SIG-M5 treated with dmso at 0.1 percent for 504 hours (cell line): ENCODE data around the gene CHRNB2.

ENCODE experiments used
- DNase-seq: peaks from one replicate; lab custom pipeline; 2025; ENCODE audit not compliant: unreplicated experiment; lab: John Stamatoyannopoulos, UW

Gene CHRNB2

GRCh38 chr1:154552036-154552435, 15.5 kb upstream of the CHRNB2 start:
- DNase-seq: no peak

DNA sequence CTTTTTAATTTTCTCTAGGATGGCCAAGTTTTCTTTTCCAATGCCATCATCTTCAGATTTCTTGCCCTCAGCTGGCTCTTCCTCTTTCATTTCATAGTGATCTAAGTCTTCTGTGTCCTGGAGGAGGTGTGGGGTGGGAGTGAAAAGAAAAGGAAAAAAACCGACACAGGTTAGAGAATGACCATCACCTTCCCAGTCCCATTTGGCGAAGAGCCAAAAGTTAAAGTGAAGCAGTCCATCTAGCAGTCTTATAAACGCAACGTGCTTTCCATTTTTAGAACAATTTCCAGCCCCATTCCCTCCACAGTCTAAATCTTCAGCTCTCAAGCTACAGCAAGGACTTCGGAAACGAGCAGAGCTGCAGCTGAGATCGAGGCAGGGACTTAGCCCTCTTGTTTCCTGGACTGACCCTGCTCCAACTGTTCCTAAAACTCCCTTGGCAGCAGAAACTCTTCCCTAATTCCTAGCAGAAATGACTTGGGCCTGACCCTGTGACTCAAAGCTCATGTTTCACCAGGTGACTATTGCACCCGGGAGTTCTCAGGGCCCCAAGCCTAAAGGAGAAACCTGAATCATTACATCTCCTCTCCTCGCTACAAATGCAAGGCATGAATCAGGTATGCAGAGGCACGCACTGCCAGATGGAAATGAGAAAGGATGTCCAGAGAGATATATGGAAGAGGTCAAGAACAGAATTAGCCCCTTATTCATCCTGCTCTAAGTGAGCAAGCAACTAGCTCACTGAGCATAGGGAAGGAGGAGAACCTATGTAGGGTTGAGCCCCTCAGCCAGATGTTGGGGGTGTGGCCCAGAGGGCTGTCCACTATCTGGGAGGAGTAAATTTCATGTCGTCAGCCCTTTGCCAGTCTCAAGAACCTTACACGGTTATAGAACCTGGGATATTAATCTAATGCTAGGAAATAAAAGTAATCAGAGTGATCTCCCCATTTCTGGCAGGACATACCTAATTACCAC, 14.2 kb upstream of the CHRNB2 start:
- no peak for DNase-seq

DNA sequence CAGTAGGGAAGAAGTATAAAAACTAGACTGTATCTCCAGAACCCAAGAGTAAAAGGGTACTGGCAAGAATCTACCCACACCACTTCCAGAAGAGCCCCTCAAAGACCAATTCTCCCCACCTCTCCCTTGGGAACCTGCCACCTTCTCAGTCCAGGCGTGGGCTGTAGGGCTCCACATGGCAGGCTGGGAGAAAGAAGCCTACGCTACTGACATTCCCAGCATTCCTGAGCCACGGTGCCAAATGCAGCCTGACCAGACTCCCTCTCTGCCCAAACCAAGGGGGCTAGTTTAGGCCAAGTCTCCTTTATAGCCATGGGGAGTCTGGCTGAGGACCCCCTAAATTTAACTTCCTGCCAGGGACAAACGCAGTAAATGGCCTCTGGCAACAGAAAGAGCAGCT, 11.2 kb upstream of the CHRNB2 start:
- no peak for DNase-seq

- DNase-seq: no peak
Measured at GRCh38 chr1:154557248-154557938, 10.2 kb upstream of the CHRNB2 start.

GRCh38 chr1:154557939-154558719, 9.4 kb upstream of the CHRNB2 start, which contains the start of gene UBE2Q1:
Gene UBE2Q1 (minus strand): TSS chr1:154558662. CDS start chr1:154558553, 109 bp downstream.
- no peak for DNase-seq

- peak; percentile 100 for DNase-seq
Measured at GRCh38 chr1:154558720-154559465, 8.7 kb upstream of the CHRNB2 start.

- DNase-seq: peak; percentile 95
Measured at GRCh38 chr1:154559466-154560044, 8.0 kb upstream of the CHRNB2 start.

- no peak for DNase-seq
Measured at GRCh38 chr1:154565876-154566275, 1.7 kb upstream of the CHRNB2 start.

DNA sequence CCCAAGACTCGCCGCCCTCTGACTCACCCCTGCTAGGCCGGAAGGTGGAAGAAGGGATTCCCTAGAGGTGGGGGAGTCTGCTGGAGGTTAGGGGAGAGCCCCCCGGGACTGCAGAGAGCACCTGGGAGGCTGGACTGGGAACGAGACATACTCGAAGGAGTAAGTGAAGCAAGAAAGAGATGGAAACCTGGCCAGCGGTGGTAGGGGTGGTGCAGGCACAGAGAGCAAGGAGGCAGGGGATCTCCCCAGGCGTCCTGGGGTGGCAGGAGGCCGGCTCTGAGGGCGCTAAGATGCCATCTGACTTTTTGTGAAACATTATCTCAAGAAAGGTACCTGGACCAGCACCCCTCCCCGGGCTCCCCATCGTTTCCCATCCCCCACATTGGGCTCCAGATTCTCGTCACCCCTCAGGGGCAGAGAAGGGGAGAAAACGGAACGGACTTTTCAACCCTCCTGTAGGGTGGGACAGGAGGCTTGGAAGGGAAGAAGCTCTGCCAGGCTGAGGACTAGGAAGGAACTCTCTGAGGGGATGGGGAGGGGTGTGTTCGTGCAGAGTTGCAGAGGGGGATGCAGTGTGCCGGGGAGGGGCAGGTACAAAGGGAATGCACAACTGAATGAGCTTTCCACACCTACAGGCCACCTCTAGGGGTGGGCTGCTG, 708 bp downstream of the CHRNB2 start:
- DNase-seq: no peak

GRCh38 chr1:154571244-154571963, 3.8 kb downstream of the CHRNB2 start:
- DNase-seq: no peak

DNA sequence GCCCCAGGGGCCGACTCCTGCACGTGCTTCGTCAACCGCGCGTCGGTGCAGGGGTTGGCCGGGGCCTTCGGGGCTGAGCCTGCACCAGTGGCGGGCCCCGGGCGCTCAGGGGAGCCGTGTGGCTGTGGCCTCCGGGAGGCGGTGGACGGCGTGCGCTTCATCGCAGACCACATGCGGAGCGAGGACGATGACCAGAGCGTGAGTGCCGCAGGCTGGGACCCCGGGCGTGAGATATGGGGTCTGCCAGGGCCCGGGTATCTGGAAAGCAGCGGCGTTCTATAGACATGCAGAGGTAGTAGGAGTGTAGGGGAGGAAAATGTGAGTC, 4.3 kb downstream of the CHRNB2 start:
- DNase-seq: no peak

DNA sequence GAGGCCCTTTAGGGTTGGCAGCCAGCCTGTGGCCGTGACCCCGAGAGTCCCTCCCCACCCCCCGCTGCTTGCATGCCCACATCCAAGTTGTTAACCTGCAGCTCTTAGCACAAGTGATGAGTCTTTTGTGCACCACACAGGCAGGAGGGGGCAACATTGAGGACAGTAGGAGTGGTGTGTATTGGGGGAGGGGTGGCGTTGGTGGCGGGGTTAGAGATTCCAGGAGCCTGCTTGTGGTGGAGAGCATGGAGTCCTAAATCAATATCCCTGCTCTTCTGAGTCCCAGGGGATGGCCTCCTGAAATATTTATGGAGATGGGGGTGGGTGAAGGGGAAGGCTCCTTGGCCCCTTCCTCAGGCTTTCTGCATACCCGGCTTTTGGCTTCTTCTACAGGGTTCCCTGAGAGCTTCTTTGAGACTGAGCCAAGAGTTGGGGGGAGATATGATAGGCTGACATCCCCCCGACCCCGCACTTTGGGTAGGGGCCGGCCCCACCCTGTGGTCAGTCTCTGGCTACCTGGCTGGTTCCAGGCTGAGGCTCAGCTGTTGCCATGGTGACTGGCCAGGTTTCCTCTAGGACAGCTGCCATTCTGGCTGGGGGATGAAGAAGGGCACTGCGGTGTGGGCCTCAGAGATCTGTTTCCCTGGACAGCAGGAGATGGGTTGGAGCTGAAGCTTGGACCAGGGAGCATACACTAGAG, 5.0 kb downstream of the CHRNB2 start:
- no peak for DNase-seq

GRCh38 chr1:154573168-154573510, 5.6 kb downstream of the CHRNB2 start:
- DNase-seq: no peak

- DNase-seq: no peak
Measured at GRCh38 chr1:154574716-154575115, 7.1 kb downstream of the CHRNB2 start.

DNA sequence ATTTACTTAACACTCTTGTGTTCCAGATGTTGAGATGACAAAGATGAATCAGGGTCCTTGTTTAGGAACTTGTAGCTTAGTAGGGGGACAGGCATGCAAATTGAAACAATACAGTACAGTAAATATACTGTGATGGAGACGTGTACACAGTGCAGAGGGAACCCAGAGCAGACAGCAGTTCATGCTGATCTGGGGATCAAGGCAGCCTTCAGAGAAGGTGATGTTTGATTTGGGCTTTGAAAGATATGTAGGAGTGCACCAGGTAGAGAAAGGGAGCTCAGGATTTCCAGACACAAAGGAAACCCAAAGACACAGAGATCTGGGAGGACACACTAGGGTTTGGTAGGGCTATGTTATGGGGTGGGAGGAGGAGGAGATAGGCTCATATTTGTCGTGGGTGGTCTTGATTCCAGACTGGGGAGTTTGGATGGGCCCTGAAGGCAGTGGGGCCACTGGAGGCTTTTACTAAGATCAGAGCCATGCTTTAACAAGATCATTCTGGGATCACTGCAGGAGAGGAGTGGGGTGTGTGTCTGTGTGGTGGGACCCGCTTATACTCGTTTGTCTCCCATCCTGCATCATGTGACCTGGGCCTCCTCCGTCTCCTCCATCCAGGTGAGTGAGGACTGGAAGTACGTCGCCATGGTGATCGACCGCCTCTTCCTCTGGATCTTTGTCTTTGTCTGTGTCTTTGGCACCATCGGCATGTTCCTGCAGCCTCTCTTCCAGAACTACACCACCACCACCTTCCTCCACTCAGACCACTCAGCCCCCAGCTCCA, 7.8 kb downstream of the CHRNB2 start:
- no peak for DNase-seq

- DNase-seq: no peak
Measured at GRCh38 chr1:154575951-154576566, 8.5 kb downstream of the CHRNB2 start.

DNA sequence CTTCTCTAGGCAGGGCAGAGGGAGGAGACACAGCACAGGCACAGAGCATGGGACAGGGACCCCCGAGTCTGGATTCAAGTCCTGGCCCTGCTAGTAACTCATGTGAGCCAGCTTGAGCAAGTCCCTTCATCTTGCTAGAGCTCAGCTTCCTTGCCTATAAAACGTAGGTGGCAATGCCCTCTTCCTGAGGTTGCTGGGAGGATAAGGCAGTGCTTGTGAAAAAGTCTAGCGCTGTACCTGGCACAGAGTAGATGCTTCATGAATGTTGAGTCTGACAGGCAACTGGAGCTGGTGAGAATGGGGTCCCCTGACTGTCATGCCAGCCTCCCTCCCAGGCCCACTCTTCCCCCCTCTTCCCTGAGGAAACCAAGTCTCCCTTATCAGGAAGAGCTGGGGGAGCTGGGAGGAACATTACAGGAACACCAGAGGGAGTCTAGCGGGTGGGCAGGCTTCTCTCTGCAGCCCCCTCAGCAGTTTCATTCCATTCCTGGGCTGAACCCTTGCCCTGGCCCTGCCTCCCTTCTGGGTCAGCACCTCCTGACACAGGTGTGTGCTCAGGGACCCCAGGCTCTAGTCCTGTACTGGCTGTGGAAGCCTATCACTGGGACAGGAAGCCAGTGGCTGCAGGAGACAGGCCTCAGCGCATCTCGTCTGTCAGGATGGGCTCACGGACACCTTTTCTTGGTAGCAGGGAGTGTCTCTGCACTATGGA, 9.9 kb downstream of the CHRNB2 start:
- no peak for DNase-seq
